HEK293 (cell line): ENCODE results near the gene WRAP53.
A peak's percentile ranks its signal among the peaks of the same experiment; 100 is the strongest.

ENCODE experiments used
- INSM2 ChIP-seq: fragments of 450-650 bp; formaldehyde crosslinking; IDR thresholded peaks from 2 replicates; pipeline ENCODE4 v1.5.1; 2016; ENCODE audit warnings: missing biosample characterization, missing genetic modification characterization
- KLF10 ChIP-seq: fragments of 450-650 bp; IDR thresholded peaks from 2 replicates; pipeline ENCODE4 v1.5.1; 2018; ENCODE audit warnings: missing biosample characterization, mild to moderate bottlenecking, missing genetic modification characterization
- KLF16 ChIP-seq: fragments of 450-650 bp; formaldehyde crosslinking; IDR thresholded peaks from 2 replicates; pipeline ENCODE4 v1.5.1; 2017; ENCODE audit warnings: missing biosample characterization, missing genetic modification characterization
- KLF7 ChIP-seq: fragments of 450-650 bp; formaldehyde crosslinking; IDR thresholded peaks from 2 replicates; pipeline ENCODE4 v1.5.1; 2016; ENCODE audit warnings: missing biosample characterization, missing genetic modification characterization, borderline replicate concordance
- OSR2 ChIP-seq: fragments of 450-650 bp; formaldehyde crosslinking; IDR thresholded peaks from 2 replicates; pipeline ENCODE4 v1.5.1; 2016; ENCODE audit warnings: missing biosample characterization, missing genetic modification characterization
- PATZ1 ChIP-seq: fragments of 450-650 bp; formaldehyde crosslinking; IDR thresholded peaks from 2 replicates; pipeline ENCODE4 v1.5.1; 2016; ENCODE audit warnings: missing biosample characterization, missing genetic modification characterization
- REPIN1 ChIP-seq: fragments of 450-650 bp; formaldehyde crosslinking; IDR thresholded peaks from 2 replicates; pipeline ENCODE4 v1.5.1; 2017; ENCODE audit warnings: missing biosample characterization, missing genetic modification characterization, low read depth
- REST ChIP-seq: fragments of 450-650 bp; formaldehyde crosslinking; IDR thresholded peaks from 2 replicates; pipeline ENCODE4 v1.5.1; 2016; ENCODE audit warnings: missing biosample characterization, missing genetic modification characterization
- SP7 ChIP-seq: fragments of 450-650 bp; formaldehyde crosslinking; IDR thresholded peaks from 2 replicates; pipeline ENCODE4 v1.5.1; 2016; ENCODE audit warnings: missing biosample characterization, missing genetic modification characterization
- YY1 ChIP-seq: fragments of 450-650 bp; formaldehyde crosslinking; IDR thresholded peaks from 2 replicates; pipeline ENCODE4 v1.5.1; 2018; ENCODE audit warnings: missing biosample characterization, missing genetic modification characterization
- ZBTB6 ChIP-seq: fragments of 450-650 bp; formaldehyde crosslinking; IDR thresholded peaks from 2 replicates; pipeline ENCODE4 v1.5.1; 2017; ENCODE audit warnings: missing biosample characterization, missing genetic modification characterization
- ZBTB7A ChIP-seq: fragments of 450-650 bp; formaldehyde crosslinking; IDR thresholded peaks from 2 replicates; pipeline ENCODE4 v1.5.1; 2016; ENCODE audit warnings: low read depth, missing biosample characterization, missing genetic modification characterization
- ZNF146 ChIP-seq: fragments of 450-650 bp; formaldehyde crosslinking; IDR thresholded peaks from 2 replicates; pipeline ENCODE4 v1.5.1; 2016; ENCODE audit warnings: missing biosample characterization, missing genetic modification characterization
- ZNF184 ChIP-seq: fragments of 450-650 bp; IDR thresholded peaks from 2 replicates; pipeline ENCODE4 v1.5.1; 2018; ENCODE audit warnings: missing biosample characterization, mild to moderate bottlenecking, missing genetic modification characterization
- ZNF24 ChIP-seq: fragments of 450-650 bp; formaldehyde crosslinking; IDR thresholded peaks from 2 replicates; pipeline ENCODE4 v1.5.1; 2016; ENCODE audit warnings: missing biosample characterization, missing genetic modification characterization
- ZNF366 ChIP-seq: fragments of 450-650 bp; formaldehyde crosslinking; conservative IDR thresholded peaks from 2 replicates; pipeline ENCODE4 v1.5.1; 2016; ENCODE audit warnings: missing biosample characterization, missing genetic modification characterization
- ZNF398 ChIP-seq: fragments of 450-650 bp; formaldehyde crosslinking; IDR thresholded peaks from 2 replicates; pipeline ENCODE4 v1.5.1; 2017; ENCODE audit warnings: missing biosample characterization, missing genetic modification characterization
- ZNF416 ChIP-seq: fragments of 450-650 bp; formaldehyde crosslinking; IDR thresholded peaks from 2 replicates; pipeline ENCODE4 v1.5.1; 2016; ENCODE audit warnings: missing biosample characterization, missing genetic modification characterization
- TF ChIP-seq, protein P1 (sequence below): fragments of 450-650 bp; formaldehyde crosslinking; IDR thresholded peaks from 2 replicates; pipeline ENCODE4 v1.5.1; 2016; ENCODE audit warnings: missing biosample characterization, missing genetic modification characterization
- TF ChIP-seq, protein P2 (sequence below): fragments of 450-650 bp; formaldehyde crosslinking; optimal IDR thresholded peaks from 2 replicates; pipeline ENCODE3; 2016; ENCODE audit warnings: missing biosample characterization, mild to moderate bottlenecking, missing genetic modification characterization
- TF ChIP-seq, protein P3 (sequence below): fragments of 450-650 bp; IDR thresholded peaks from 2 replicates; pipeline ENCODE4 v1.5.1; 2018; ENCODE audit warnings: missing biosample characterization, missing genetic modification characterization

WRAP53 gene

DNA sequence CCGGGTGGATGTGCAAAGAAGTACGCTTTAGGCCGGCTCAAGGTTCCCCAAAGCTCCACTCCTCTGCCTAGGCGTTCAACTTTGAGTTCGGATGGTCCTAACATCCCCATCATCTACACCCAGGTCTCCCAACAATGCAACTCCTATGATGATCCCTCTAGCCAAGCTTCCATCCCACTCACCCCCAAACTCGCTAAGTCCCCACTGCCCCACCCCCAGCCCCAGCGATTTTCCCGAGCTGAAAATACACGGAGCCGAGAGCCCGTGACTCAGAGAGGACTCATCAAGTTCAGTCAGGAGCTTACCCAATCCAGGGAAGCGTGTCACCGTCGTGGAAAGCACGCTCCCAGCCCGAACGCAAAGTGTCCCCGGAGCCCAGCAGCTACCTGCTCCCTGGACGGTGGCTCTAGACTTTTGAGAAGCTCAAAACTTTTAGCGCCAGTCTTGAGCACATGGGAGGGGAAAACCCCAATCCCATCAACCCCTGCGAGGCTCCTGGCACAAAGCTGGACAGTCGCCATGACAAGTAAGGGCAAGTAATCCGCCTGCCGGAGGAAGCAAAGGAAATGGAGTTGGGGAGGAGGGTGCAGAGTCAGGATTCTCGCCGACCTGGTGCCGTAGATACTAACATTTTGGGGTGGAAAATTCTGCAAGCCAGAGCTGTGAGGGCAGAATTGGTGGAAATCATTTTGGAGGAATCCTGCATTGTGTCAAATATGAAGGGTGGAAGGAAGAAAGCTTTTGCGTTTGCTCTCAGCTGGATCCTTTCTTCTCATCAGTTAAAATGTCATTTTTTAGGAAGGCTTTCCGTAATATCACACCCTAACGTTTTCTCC lies 987 bp upstream of the WRAP53 start, which contains the start of gene TP53 (continued):
- TF ChIP-seq REST (tag by site-specific recombination) (0 out of 2 replicates have a peak, but pooled peaks have one; percentile 8), ZBTB6 (tag by site-specific recombination) (peak; percentile 90), KLF7 (tag by site-specific recombination) (0 out of 2 replicates have a peak, but pooled peaks have one; percentile 67), ZBTB7A (tag by site-specific recombination) (no peak), ZNF398 (0 out of 2 replicates have a peak, but pooled peaks have one; percentile 10), KLF16 (tag by site-specific recombination) (peak; percentile 92), ZNF416 (tag by site-specific recombination) (no peak), ZNF184 (tag by site-specific recombination) (peak; percentile 10; the same call in 1 of the 2 replicates), PATZ1 (tag by site-specific recombination) (0 out of 2 replicates have a peak, but pooled peaks have one; percentile 37), OSR2 (tag by site-specific recombination) (peak; percentile 74), ZNF24 (peak; percentile 54; the same call in 1 of the 2 replicates), ZNF366 (tag by site-specific recombination) (peak; percentile 97), ZNF146 (tag by site-specific recombination) (peak; percentile 66; the same call in 1 of the 2 replicates), YY1 (tag by site-specific recombination) (peak; percentile 98), KLF10 (tag by site-specific recombination) (0 out of 2 replicates have a peak, but pooled peaks have one; percentile 19), INSM2 (tag by site-specific recombination) (peak; percentile 67; the same call in 1 of the 2 replicates), SP7 (peak; percentile 49), REPIN1 (tag by site-specific recombination) (no peak)
- TF ChIP-seq, protein P1, sequence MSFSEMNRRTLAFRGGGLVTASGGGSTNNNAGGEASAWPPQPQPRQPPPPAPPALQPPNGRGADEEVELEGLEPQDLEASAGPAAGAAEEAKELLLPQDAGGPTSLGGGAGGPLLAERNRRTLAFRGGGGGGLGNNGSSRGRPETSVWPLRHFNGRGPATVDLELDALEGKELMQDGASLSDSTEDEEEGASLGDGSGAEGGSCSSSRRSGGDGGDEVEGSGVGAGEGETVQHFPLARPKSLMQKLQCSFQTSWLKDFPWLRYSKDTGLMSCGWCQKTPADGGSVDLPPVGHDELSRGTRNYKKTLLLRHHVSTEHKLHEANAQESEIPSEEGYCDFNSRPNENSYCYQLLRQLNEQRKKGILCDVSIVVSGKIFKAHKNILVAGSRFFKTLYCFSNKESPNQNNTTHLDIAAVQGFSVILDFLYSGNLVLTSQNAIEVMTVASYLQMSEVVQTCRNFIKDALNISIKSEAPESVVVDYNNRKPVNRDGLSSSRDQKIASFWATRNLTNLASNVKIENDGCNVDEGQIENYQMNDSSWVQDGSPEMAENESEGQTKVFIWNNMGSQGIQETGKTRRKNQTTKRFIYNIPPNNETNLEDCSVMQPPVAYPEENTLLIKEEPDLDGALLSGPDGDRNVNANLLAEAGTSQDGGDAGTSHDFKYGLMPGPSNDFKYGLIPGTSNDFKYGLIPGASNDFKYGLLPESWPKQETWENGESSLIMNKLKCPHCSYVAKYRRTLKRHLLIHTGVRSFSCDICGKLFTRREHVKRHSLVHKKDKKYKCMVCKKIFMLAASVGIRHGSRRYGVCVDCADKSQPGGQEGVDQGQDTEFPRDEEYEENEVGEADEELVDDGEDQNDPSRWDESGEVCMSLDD (tag by site-specific recombination) = peak; percentile 40
- TF ChIP-seq, protein P2, sequence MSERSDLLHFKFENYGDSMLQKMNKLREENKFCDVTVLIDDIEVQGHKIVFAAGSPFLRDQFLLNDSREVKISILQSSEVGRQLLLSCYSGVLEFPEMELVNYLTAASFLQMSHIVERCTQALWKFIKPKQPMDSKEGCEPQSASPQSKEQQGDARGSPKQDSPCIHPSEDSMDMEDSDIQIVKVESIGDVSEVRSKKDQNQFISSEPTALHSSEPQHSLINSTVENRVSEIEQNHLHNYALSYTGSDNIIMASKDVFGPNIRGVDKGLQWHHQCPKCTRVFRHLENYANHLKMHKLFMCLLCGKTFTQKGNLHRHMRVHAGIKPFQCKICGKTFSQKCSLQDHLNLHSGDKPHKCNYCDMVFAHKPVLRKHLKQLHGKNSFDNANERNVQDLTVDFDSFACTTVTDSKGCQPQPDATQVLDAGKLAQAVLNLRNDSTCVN (tag by site-specific recombination) = peak; percentile 32
- TF ChIP-seq, protein P3, sequence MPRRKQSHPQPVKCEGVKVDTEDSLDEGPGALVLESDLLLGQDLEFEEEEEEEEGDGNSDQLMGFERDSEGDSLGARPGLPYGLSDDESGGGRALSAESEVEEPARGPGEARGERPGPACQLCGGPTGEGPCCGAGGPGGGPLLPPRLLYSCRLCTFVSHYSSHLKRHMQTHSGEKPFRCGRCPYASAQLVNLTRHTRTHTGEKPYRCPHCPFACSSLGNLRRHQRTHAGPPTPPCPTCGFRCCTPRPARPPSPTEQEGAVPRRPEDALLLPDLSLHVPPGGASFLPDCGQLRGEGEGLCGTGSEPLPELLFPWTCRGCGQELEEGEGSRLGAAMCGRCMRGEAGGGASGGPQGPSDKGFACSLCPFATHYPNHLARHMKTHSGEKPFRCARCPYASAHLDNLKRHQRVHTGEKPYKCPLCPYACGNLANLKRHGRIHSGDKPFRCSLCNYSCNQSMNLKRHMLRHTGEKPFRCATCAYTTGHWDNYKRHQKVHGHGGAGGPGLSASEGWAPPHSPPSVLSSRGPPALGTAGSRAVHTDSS (tag by site-specific recombination) = no peak
